Transverse colon (tissue), 4 donors: ENCODE measurements around the gene SLC51B. TPM values are rescaled to one million over a fixed set of nuclear protein-coding genes. Genes with fewer than 3 reads are reported as not detected.

Source experiments
- DNase-seq: peaks from one replicate; pipeline ENCODE4 v3.0.0-alpha.2; 2019
- H3K27ac ChIP-seq, 4 donors: fragments of 200-600 bp; sonication (generic); 2 replicates each; pipeline ENCODE4 v1.5.1; 2016 to 2018; ENCODE audit warnings: inconsistent platforms in 4 of 4
- H3K27me3 ChIP-seq: fragments of 200-600 bp; sonication (generic); 2 replicates; pipeline ENCODE4 v1.5.1; 2017; ENCODE audit warnings: inconsistent platforms
- H3K36me3 ChIP-seq, 4 donors: fragments of 200-600 bp; sonication (generic); 2 replicates each; pipeline ENCODE4 v1.5.1; 2017 to 2019; ENCODE audit warnings: inconsistent platforms in 4 of 4
- H3K4me1 ChIP-seq, 4 donors: fragments of 200-600 bp; sonication (generic); 2 replicates each; pipeline ENCODE4 v1.5.1; 2017 to 2020; ENCODE audit warnings: inconsistent platforms in 4 of 4
- H3K4me3 ChIP-seq, 4 donors: fragments of 200-600 bp; sonication (generic); 1 replicate in 1 of 4; 2 replicates in 3 of 4; pipeline versions ENCODE4 v1.5.1 to v1.6.1; 2017 to 2019; ENCODE audit warnings: inconsistent platforms in 4 of 4
- H3K9me3 ChIP-seq, 2 donors: fragments of 200-600 bp; sonication (generic); 2 replicates each; pipeline ENCODE4 v1.5.1; 2017 to 2019; ENCODE audit warnings: inconsistent platforms in 2 of 2
- EP300 ChIP-seq: sonication (generic); formaldehyde crosslinking; IDR thresholded peaks from one replicate; pipeline ENCODE4 v1.6.1; 2017; ENCODE audit warnings: antibody characterized with exemption, low read depth
- POLR2A ChIP-seq: fragments of 450-650 bp; IDR thresholded peaks from one replicate; pipeline ENCODE4 v1.6.1; 2016; ENCODE audit warnings: antibody characterized with exemption, mild to moderate bottlenecking, moderate library complexity
- POLR2AphosphoS5 ChIP-seq, 3 donors: sonication (generic); formaldehyde crosslinking; IDR thresholded peaks; one replicate each; pipeline ENCODE4 v1.6.1; 2016; ENCODE audit warnings: antibody characterized with exemption in 3 of 3
- WGBS, 2 donors: methylation state at CpG; one replicate each; pipeline ENCODE4 v1.1.5; 2018; ENCODE audit warnings: low coverage in 1 of 2; 5-methylcytosine and 5-hydroxymethylcytosine counted together
- in situ Hi-C, 4 donors: fragments of 200-750 bp; cut with MboI; loops; one replicate each; pipeline versions ENCODE4 v1.15.0 to v1.15.1; 2017; ENCODE audit warnings: low sequenced_read_pairs in 3 of 4, low pct_ligation_motif_present in 1 of 4, low pct_unique_long_range_greater_than_20kb in 1 of 4
- intact Hi-C: fragments of 100-400 bp; cut with DNase I; formaldehyde crosslinking; loops from one replicate; pipeline ENCODE4 v1.15.1; 2023; ENCODE audit warnings: low total_unique reads
- total RNA-seq, 4 donors: library from RNA; depleted of rRNA; stranded (reverse); fragments of >200 nt; gene quantifications; one replicate each; pipeline ENCODE4 v1.1.0, GENCODE V29; 2016
- TF ChIP-seq, protein P1 (sequence below), 5 experiments: fragments of 200-600 bp in 3 of 5; fragments of 450-650 bp in 2 of 5; sonication (generic) in 3 of 5; IDR thresholded peaks; 1 replicate in 2 of 5; 2 replicates in 3 of 5; pipeline ENCODE4 v1.5.1; 2016 to 2017; ENCODE audit warnings: antibody characterized with exemption in 5 of 5, inconsistent platforms in 3 of 5, mild to moderate bottlenecking in 2 of 5, moderate library complexity in 1 of 5

The SLC51B gene
- total RNA-seq, 4 donors from 2014 or later = 3.4 to 150 (median 121) TPM

DNA sequence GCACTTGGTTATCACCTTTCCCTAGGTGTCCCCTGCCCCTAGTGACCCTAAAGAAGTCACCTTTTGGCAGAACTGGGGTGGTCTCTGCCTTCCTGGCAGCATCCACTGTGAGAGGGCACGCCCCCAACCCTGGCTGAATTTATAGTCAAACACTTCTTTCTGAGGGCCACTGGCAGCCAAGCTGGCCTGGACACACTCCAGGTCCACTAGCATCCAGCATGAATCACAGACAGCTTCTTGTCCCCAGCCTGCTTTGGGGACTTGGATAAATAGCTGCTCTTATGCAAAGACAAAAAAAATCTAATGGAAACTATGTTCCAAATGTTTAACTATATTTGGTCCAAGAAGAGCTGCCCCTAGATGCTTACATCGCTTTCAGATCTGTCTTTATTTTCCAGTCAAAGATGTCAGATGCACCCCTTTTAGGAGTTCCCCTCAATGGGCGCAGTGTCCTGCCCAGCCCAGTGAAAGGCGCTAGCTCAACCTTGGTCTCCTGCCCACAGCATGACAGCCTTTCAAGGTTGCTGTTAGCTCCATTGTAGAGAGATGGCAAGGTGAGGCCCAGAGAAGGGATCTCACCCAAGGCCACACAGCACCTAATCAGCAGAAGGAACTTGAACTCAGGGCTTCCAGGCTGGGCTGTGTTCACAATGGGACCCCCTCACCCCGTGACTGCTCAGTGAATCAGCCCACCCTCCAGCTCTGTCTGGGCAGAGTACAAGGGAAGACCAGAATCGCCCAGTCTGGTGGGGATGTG is 15.6 kb downstream of the SLC51B start:
- intact Hi-C loops = no loop called here
- Histone ChIP-seq H3K4me1 (peaks cover 0 to 29% (median 0%) of the 10 kb centered on the region in 4 donors), H3K4me3 (no peak overlapping the region), H3K27ac (peak overlapping the region; percentile 36 to 86 (median 49)), H3K9me3 (no peaks in the 10 kb centered on the region), H3K36me3 (no peaks in the 10 kb centered on the region), H3K27me3 (peaks cover 5% of the 10 kb centered on the region)
- DNase-seq = no peak
- in situ Hi-C loops = no loop called here
- WGBS, 2 donors = 76% methylated on average over 6 of the region's 6 CpGs; no CpG with 5 or more reads in 1 of the 2 donors
- TF ChIP-seq EP300 (no peak), POLR2A (no peak), POLR2AphosphoS5 (IDR thresholded peaks at IDR 0.05) (no peak)
- TF ChIP-seq, protein P1, sequence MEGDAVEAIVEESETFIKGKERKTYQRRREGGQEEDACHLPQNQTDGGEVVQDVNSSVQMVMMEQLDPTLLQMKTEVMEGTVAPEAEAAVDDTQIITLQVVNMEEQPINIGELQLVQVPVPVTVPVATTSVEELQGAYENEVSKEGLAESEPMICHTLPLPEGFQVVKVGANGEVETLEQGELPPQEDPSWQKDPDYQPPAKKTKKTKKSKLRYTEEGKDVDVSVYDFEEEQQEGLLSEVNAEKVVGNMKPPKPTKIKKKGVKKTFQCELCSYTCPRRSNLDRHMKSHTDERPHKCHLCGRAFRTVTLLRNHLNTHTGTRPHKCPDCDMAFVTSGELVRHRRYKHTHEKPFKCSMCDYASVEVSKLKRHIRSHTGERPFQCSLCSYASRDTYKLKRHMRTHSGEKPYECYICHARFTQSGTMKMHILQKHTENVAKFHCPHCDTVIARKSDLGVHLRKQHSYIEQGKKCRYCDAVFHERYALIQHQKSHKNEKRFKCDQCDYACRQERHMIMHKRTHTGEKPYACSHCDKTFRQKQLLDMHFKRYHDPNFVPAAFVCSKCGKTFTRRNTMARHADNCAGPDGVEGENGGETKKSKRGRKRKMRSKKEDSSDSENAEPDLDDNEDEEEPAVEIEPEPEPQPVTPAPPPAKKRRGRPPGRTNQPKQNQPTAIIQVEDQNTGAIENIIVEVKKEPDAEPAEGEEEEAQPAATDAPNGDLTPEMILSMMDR (IDR thresholded peaks at IDR 0.05) = no peak

DNA sequence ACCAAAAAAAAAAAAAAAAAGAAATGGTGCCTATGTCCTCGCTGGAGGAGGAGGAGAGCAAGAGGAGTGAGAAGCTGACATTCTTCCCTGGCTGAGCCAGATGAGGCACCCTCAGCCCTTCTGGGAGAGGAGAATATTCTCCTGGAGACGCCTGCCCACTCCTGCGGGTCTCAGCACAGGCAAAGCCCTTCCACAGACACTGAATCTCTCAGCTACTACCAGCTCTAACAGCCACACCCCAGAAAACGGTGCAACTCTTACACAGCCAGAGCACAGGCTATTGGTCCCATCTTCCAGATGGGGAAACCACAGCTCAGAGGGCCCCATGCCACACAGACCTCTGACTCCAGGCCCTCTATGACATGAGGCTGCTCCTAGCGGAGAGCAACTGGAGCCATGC is 16.9 kb downstream of the SLC51B start:
- no peak for TF ChIP-seq POLR2A
- no peak for DNase-seq
- Histone ChIP-seq H3K4me3 (no peak overlapping the region), H3K27ac (peak overlapping the region in 3 of 4 donors; percentile 36 to 86 (median 40)), H3K36me3 (no peaks in the 10 kb centered on the region), H3K27me3 (peaks cover 6% of the 10 kb centered on the region), H3K4me1 (peaks cover 0 to 25% (median 0%) of the 10 kb centered on the region in 4 donors), H3K9me3 (no peaks in the 10 kb centered on the region)
- 67 to 81% methylated on average over 1 to 5 of the region's 5 CpGs for WGBS, 2 donors
- in situ Hi-C loops (no loop called here), intact Hi-C loops (no loop called here)

DNA sequence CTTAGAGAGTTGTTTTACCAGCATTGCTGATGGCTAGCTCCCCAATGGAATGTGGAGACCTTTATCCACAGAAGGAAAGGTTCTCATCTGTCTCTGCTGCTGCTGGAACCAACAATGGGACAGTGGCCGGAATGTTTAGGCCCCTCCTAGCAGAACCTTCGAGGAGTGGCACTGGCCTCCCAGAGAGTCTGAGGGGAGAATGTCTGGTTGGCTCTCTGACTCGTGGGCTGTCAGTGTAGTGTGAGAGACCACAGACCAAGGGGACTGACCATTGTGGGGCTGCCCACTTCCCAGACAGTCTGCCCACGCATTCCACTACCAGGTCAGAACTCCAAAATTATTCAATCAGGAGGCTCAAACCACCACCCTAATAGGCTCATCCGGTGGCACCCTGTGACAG is 17.5 kb downstream of the SLC51B start:
- DNase-seq = no peak
- WGBS, 2 donors = 70 to 80% methylated on average over 2 to 5 of the region's 5 CpGs
- Histone ChIP-seq H3K36me3 (no peaks in the 10 kb centered on the region), H3K27me3 (peaks cover 13% of the 10 kb centered on the region), H3K9me3 (no peaks in the 10 kb centered on the region), H3K4me3 (no peak overlapping the region), H3K4me1 (peaks cover 0 to 29% (median 2%) of the 10 kb centered on the region in 4 donors), H3K27ac (peak overlapping the region in 2 of 4 donors; percentile 40 to 86)
- in situ Hi-C loops = no loop called here
- TF ChIP-seq POLR2AphosphoS5 (IDR thresholded peaks at IDR 0.05) (no peak), EP300 (no peak), POLR2A (no peak)
- TF ChIP-seq, protein P1 (IDR thresholded peaks at IDR 0.05) = no peak
- intact Hi-C loops = no loop called here

DNA sequence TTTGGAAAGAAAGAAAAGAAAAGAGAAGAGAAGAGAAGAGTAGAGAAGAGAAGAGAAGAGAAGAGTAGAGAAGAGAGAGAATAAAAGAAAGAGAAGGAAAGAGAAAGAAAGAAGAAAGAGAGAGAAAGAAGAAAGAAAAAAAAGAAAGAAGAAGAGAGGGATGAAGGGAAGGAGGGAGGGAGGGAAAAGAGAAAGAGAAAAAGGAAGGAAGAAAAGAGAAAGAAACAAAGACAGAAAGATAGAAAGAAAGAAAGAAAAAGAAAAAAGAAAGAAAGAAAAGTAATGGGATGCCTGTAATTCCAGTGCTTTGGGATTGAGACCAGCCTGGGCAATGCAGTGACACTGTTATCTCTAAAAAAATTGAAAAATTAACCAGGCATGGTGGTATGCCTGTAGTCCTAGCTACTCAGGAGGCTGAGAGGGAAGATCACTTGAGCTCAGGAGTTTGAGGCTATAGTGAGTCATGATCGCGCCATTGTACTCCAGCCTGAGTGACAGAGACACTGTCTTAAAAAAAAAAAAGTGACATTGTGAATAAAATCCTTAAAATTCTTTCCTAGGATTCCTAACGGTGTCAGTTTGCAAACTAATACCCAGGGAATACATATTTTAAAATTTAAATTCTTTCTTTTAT is 20.9 kb downstream of the SLC51B start:
- H3K36me3 ChIP-seq = no peaks in the 10 kb centered on the region
- in situ Hi-C loops (no loop called here), intact Hi-C loops (no loop called here)
- H3K27ac ChIP-seq = peak overlapping the region; percentile 85 to 90 (median 86)
- peak overlapping the region in 3 of 4 donors; percentile 42 to 50 (median 43) for H3K4me3 ChIP-seq
- H3K9me3 ChIP-seq = no peaks in the 10 kb centered on the region
- H3K27me3 ChIP-seq = peaks cover 18% of the 10 kb centered on the region
- WGBS, 2 donors = 55 to 69% methylated on average over 3 of the region's 3 CpGs
- TF ChIP-seq EP300 = no peak
- H3K4me1 ChIP-seq = peaks cover under 1 to 49% (median 20%) of the 10 kb centered on the region in 4 donors
- no peak for DNase-seq

DNA sequence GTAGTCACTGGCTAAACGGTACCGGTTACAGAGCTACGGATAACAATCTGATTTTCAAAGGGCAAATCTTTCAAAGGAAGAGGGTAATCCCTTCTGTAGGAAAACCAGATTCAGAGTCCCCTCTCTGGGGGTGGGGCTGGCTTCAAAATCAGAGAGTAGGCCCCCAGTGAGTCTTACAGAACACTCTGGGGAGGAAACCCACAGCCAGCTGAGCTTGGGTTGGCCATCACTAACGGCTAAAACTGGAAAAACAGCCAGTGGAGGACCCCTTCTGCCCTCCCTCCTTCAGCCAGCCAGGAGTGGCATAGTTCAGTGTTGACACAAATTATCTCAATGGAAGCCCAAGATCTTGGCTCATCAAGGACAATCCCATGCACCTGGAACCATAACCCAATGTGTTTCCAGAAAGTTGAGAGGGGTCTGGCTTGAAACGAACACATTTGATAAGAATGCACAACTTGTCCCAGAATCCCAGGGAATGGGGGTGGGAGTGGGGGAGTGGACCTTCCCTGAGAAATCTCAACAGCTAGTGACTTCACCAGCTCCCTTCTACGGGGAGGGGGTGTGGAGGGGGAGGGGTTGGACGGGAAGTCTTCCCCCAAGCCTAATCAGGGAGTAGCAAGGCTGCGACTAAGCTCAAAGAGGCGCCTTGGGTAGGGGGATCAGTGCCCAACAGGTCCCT is 21.6 kb downstream of the SLC51B start:
- H3K4me3 ChIP-seq = peak overlapping the region; percentile 32 to 50 (median 42)
- 48 to 63% methylated on average over 5 to 9 of the region's 9 CpGs for WGBS, 2 donors
- intact Hi-C loops = loop anchor here (1.0 kb wide), 1 partner anchor 22 kb away; no protein-coding TSS in a partner anchor
- peaks cover 3 to 53% (median 26%) of the 10 kb centered on the region in 4 donors for H3K4me1 ChIP-seq
- DNase-seq = no peak
- peak overlapping the region; percentile 85 to 90 (median 86) for H3K27ac ChIP-seq
- peaks cover 18% of the 10 kb centered on the region for H3K27me3 ChIP-seq
- TF ChIP-seq POLR2A (no peak), EP300 (no peak), POLR2AphosphoS5 (IDR thresholded peaks at IDR 0.05) (no peak)
- TF ChIP-seq, protein P1 (IDR thresholded peaks at IDR 0.05) = no peak
- H3K9me3 ChIP-seq = no peaks in the 10 kb centered on the region
- no peaks in the 10 kb centered on the region for H3K36me3 ChIP-seq
- in situ Hi-C loops = no loop called here
